H1 (cell line): ENCODE measurements around the gene BCL3. TPM values are rescaled to one million over a fixed set of nuclear protein-coding genes. Genes with fewer than 3 reads are reported as not detected.

Experiments used
- CTCF ChIA-PET: fragments of 300-600 bp; sonication (Branson Sonifier 250); formaldehyde crosslinking; loops from one replicate; lab custom pipeline; 2021; ENCODE audit not compliant: partially characterized antibody; lab: Charles Lee
- POLR2A ChIA-PET: fragments of 300-600 bp; sonication (Branson Sonifier 250); formaldehyde crosslinking; loops from one replicate; lab custom pipeline; 2021; ENCODE audit warnings: inconsistent platforms; ENCODE audit not compliant: partially characterized antibody; lab: Charles Lee
- DNase-seq, 2 experiments: peaks; one replicate each; pipeline versions ENCODE4 v3.0.0 to v3.0.0-alpha.2; 2010 to 2022; ENCODE audit warnings: low spot score in 2 of 2, low read depth in 1 of 2, mixed read lengths in 1 of 2
- FAIRE-seq: peaks from 2 replicates; lab custom pipeline; 2011; peaks lifted over from hg19 to GRCh38; lab: Jason Lieb, UNC
- H2AFZ ChIP-seq: 2 replicates; pipeline ENCODE4 v1.8.1; 2012; ENCODE audit warnings: low read length, inconsistent platforms
- H2AK5ac ChIP-seq: 2 replicates; pipeline ENCODE4 v1.6.1; 2013; ENCODE audit warnings: low read depth, low read length
- H2BK120ac ChIP-seq: replicated peaks from 2 replicates; pipeline ENCODE3; 2013; ENCODE audit warnings: low read depth, low read length, inconsistent platforms
- H2BK12ac ChIP-seq: 2 replicates; pipeline ENCODE4 v1.6.1; 2013; ENCODE audit warnings: low read depth, low read length
- H2BK15ac ChIP-seq: 2 replicates; pipeline ENCODE4 v1.6.1; 2013; ENCODE audit warnings: low read length
- H2BK20ac ChIP-seq: 2 replicates; pipeline ENCODE4 v1.6.1; 2013; ENCODE audit warnings: low read length
- H2BK5ac ChIP-seq: 2 replicates; pipeline ENCODE4 v1.6.1; 2013; ENCODE audit warnings: low read depth, low read length
- H3K14ac ChIP-seq: 2 replicates; pipeline ENCODE4 v1.6.1; 2013; ENCODE audit warnings: inconsistent platforms; ENCODE audit not compliant: insufficient read length
- H3K18ac ChIP-seq: 2 replicates; pipeline ENCODE4 v1.6.1; 2013; ENCODE audit warnings: low read length; ENCODE audit errors: extremely low read depth
- H3K23ac ChIP-seq: 2 replicates; pipeline ENCODE4 v1.6.1; 2013; ENCODE audit warnings: inconsistent platforms; ENCODE audit not compliant: insufficient read length
- H3K23me2 ChIP-seq: 2 replicates; pipeline ENCODE4 v1.6.1; 2013; ENCODE audit warnings: low read depth, low read length
- H3K27ac ChIP-seq: 2 replicates; pipeline ENCODE4 v1.6.1; 2011; ENCODE audit warnings: low read depth, low read length, inconsistent platforms
- H3K27me3 ChIP-seq, 4 experiments: replicated peaks in 1 of 4; 1 replicate in 1 of 4; 2 replicates in 3 of 4; pipeline versions ENCODE4 v1.6.1 to v1.8.1; 2011 to 2013; ENCODE audit warnings: low read length in 3 of 4, mild to moderate bottlenecking in 3 of 4, inconsistent platforms in 2 of 4, mixed read lengths in 2 of 4, moderate library complexity in 1 of 4; ENCODE audit not compliant: control insufficient read depth in 3 of 4, insufficient read depth in 3 of 4; ENCODE audit errors: extremely low read depth in 1 of 4
- H3K36me3 ChIP-seq, 4 experiments: 2 replicates each; pipeline versions ENCODE4 v1.6.1 to v1.8.1; 2011 to 2013; ENCODE audit warnings: mild to moderate bottlenecking in 4 of 4, low read length in 3 of 4, moderate library complexity in 2 of 4, control low read depth in 1 of 4, inconsistent platforms in 1 of 4; ENCODE audit not compliant: insufficient read depth in 4 of 4, control insufficient read depth in 2 of 4
- H3K4ac ChIP-seq: replicated peaks from 2 replicates; pipeline ENCODE3; 2013; ENCODE audit warnings: low read length, low read depth, mixed read lengths, inconsistent platforms; ENCODE audit not compliant: insufficient read length
- H3K4me1 ChIP-seq, 4 experiments: replicated peaks in 1 of 4; 1 replicate in 1 of 4; 2 replicates in 3 of 4; pipeline versions ENCODE4 v1.6.1 to v1.8.1; 2011 to 2013; ENCODE audit warnings: low read length in 3 of 4, inconsistent platforms in 2 of 4, mixed read lengths in 1 of 4; ENCODE audit not compliant: insufficient read depth in 4 of 4, control insufficient read depth in 3 of 4
- H3K4me2 ChIP-seq, 2 experiments: 2 replicates each; pipeline versions ENCODE4 v1.6.1 to v1.8.1; 2011 to 2013; ENCODE audit warnings: low read depth in 2 of 2, low read length in 2 of 2, control low read depth in 1 of 2, inconsistent platforms in 1 of 2, mild to moderate bottlenecking in 1 of 2; ENCODE audit not compliant: insufficient read depth in 1 of 2
- H3K4me3 ChIP-seq, 4 experiments: fragments of 200-600, 300-600 bp in 1 of 4; sonication (generic), shearing (Covaris generic), sonication (Bioruptor Twin) in 1 of 4; 2 replicates each; pipeline versions ENCODE4 v1.5.1 to v1.8.1; 2011 to 2016; ENCODE audit warnings: low read length in 4 of 4, low read depth in 3 of 4, control low read depth in 2 of 4, inconsistent platforms in 2 of 4, mild to moderate bottlenecking in 2 of 4, mixed read lengths in 1 of 4, moderate library complexity in 1 of 4; ENCODE audit not compliant: insufficient read depth in 2 of 4; ENCODE audit errors: extremely low read depth in 1 of 4
- H3K56ac ChIP-seq: replicated peaks from 2 replicates; pipeline ENCODE3; 2013; ENCODE audit warnings: low read depth, mild to moderate bottlenecking, mixed read lengths, low read length, inconsistent platforms; ENCODE audit not compliant: insufficient read length
- H3K79me1 ChIP-seq: 2 replicates; pipeline ENCODE4 v1.6.1; 2013; ENCODE audit warnings: low read depth, low read length, control low read depth
- H3K79me2 ChIP-seq, 2 experiments: 2 replicates each; pipeline versions ENCODE4 v1.6.1 to v1.8.1; 2012 to 2013; ENCODE audit warnings: low read length in 2 of 2, mild to moderate bottlenecking in 2 of 2, inconsistent platforms in 1 of 2; ENCODE audit not compliant: insufficient read depth in 2 of 2, control insufficient read depth in 1 of 2
- H3K9ac ChIP-seq, 4 experiments: replicated peaks in 1 of 4; 1 replicate in 1 of 4; 2 replicates in 3 of 4; pipeline versions ENCODE4 v1.6.1 to v1.8.1; 2011 to 2013; ENCODE audit warnings: low read depth in 3 of 4, low read length in 3 of 4, control low read depth in 2 of 4, mild to moderate bottlenecking in 2 of 4, moderate library complexity in 2 of 4, inconsistent platforms in 1 of 4; ENCODE audit errors: extremely low read depth in 1 of 4
- H3K9me3 ChIP-seq, 2 experiments: 2 replicates each; pipeline versions ENCODE4 v1.6.1 to v1.8.1; 2012 to 2013; ENCODE audit warnings: mild to moderate bottlenecking in 2 of 2, moderate library complexity in 2 of 2, control low read depth in 1 of 2, inconsistent platforms in 1 of 2, low read depth in 1 of 2, low read length in 1 of 2, mixed read lengths in 1 of 2; ENCODE audit not compliant: insufficient read depth in 2 of 2
- H4K20me1 ChIP-seq, 2 experiments: replicated peaks in 1 of 2; 2 replicates each; pipeline versions ENCODE3 to v1.8.1; 2011 to 2013; ENCODE audit warnings: inconsistent platforms in 2 of 2, low read length in 2 of 2, mild to moderate bottlenecking in 1 of 2; ENCODE audit not compliant: insufficient read depth in 2 of 2, control insufficient read depth in 1 of 2
- H4K5ac ChIP-seq: 2 replicates; pipeline ENCODE4 v1.6.1; 2013; ENCODE audit warnings: low read length, low read depth, mixed read lengths, inconsistent platforms; ENCODE audit not compliant: insufficient read length
- H4K8ac ChIP-seq: 2 replicates; pipeline ENCODE4 v1.8.0; 2013; ENCODE audit warnings: mild to moderate bottlenecking, moderate library complexity, low read length, inconsistent platforms; ENCODE audit not compliant: insufficient read depth; ENCODE audit errors: extremely low read depth
- H4K91ac ChIP-seq: replicated peaks from 2 replicates; pipeline ENCODE3; 2013; ENCODE audit warnings: low read length, mixed read lengths, inconsistent platforms; ENCODE audit not compliant: insufficient read length
- PHF8 ChIP-seq: fragments of 200-600 bp; sonication (generic); conservative IDR thresholded peaks from 2 replicates; pipeline ENCODE4 v1.7.1; 2012; ENCODE audit warnings: low read depth, mild to moderate bottlenecking, inconsistent platforms, low read length, moderate library complexity
- SP1 ChIP-seq: IDR thresholded peaks from 2 replicates; pipeline ENCODE4 v1.6.1; 2011; ENCODE audit warnings: low read depth, low read length
- SP2 ChIP-seq: IDR thresholded peaks from 2 replicates; pipeline ENCODE4 v1.6.1; 2012; ENCODE audit warnings: mild to moderate bottlenecking, low read length, inconsistent platforms
- TBP ChIP-seq: IDR thresholded peaks from 2 replicates; pipeline ENCODE4 v1.6.1; 2011; ENCODE audit warnings: low read depth, low read length, improper control_type of control experiment
- WGBS, 2 experiments: shearing (Covaris generic) in 1 of 2; methylation state at CpG; one replicate each; pipeline versions ENCODE4 v1.1.6 to v1.1.7; 2013 to 2015; ENCODE audit warnings: low lambda C conversion rate in 2 of 2, mixed read lengths in 2 of 2, inconsistent platforms in 1 of 2, low coverage in 1 of 2, missing lambda C conversion rate in 1 of 2; ENCODE audit not compliant: insufficient replicate concordance in 2 of 2, insufficient coverage in 1 of 2, insufficient read length in 1 of 2; ENCODE audit errors: extremely low coverage in 1 of 2, missing lambda C conversion rate in 1 of 2; 5-methylcytosine and 5-hydroxymethylcytosine counted together
- polyA plus RNA-seq, 7 experiments: library from polyadenylated mRNA; depleted of rRNA in 3 of 7; stranded (reverse) in 5 of 7; unstranded in 2 of 7; fragments of >200 nt in 5 of 7; fragments of 200-250 nt in 2 of 7; gene quantifications; 1 replicate in 5 of 7; 2 replicates in 1 of 7; 4 replicates in 1 of 7; pipeline versions ENCODE4 v1.2.1 to v1.2.3, GENCODE V29; 2011 to 2013; ENCODE audit warnings: missing spikeins in 2 of 7, mixed read lengths in 2 of 7
- total RNA-seq: library from RNA; stranded (reverse); fragmentation: NEBNext Ultra II Directional; extraction: Animal tissue kit (Norgen Biotek cat#: 25700); gene quantifications from 2 replicates; pipeline ENCODE4 v1.2.1, GENCODE V29; 2021

Gene BCL3
- total and polyA plus RNA-seq, 2 of the 8 experiments (the other 6 are each of a cell fraction or from before 2014, with no cell fraction given), result 0.88 to 2.4 TPM

DNA sequence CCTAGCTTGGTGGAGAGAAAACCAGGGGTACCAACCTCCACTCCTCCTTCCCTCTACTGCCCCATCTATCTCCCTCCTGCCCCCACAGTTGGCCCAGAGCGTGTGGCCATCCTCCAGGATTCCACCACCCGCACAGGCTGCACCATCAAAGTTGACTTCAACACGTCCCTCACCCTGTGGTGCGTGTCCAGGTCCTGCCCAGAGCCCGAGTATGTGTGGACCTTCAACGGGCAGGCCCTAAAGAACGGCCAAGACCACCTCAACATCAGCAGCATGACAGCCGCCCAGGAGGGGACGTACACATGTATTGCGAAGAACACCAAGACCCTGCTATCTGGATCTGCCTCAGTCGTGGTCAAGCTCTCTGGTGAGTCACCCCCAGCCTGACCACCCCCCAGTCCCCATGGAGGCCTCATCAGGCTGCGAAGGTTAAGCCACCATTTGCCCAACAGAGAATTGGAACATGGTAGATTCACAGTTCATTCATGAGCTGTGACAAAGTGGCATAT, 43.0 kb upstream of the BCL3 start:
- DNase-seq, result no peak
- H3K27ac ChIP-seq, result no peak overlapping the region
- H3K27me3 ChIP-seq, result 0 out of 7 replicates have a peak, but pooled peaks cover 0 to 2% (median 0%) of the 10 kb centered on the region in 4 experiments
- H2BK20ac ChIP-seq, result no peak overlapping the region
- H3K56ac ChIP-seq, result no peak overlapping the region
- H2BK5ac ChIP-seq, result no peak overlapping the region
- H4K5ac ChIP-seq, result no peak overlapping the region
- 86% methylated on average over 12 of the region's 12 CpGs; no CpG with 5 or more reads in 1 of the 2 experiments for WGBS, 2 experiments
- no peak overlapping the region for H2BK120ac ChIP-seq
- H4K8ac ChIP-seq, result no peak overlapping the region
- no peak overlapping the region for H3K4ac ChIP-seq
- no peak overlapping the region for H3K23ac ChIP-seq
- no peaks in the 10 kb centered on the region; the same call in 1 of the 2 replicates for H3K23me2 ChIP-seq
- no peak overlapping the region for H2BK15ac ChIP-seq
- no peak overlapping the region for H3K4me3 ChIP-seq
- TF ChIP-seq TBP (no peak), PHF8 (no peak), SP2 (no peak), SP1 (no peak)
- TF ChIP-seq, all 59 proteins: peak for 0
- Histone ChIP-seq H3K36me3 (no peaks in the 10 kb centered on the region), H3K18ac (no peak overlapping the region), H3K79me2 (no peaks in the 10 kb centered on the region), H3K79me1 (no peaks in the 10 kb centered on the region), H2AK5ac (no peak overlapping the region), H3K9me3 (no peaks in the 10 kb centered on the region), H2BK12ac (peak overlapping the region; percentile 80; the same call in 1 of the 2 replicates), H3K14ac (no peak overlapping the region), H3K4me2 (no peak overlapping the region), H2AFZ (no peak overlapping the region), H3K4me1 (no peaks in the 10 kb centered on the region; a peak in 1 of 7 replicates), H4K91ac (peak overlapping the region; percentile 30), H4K20me1 (no peaks in the 10 kb centered on the region), H3K9ac (no peak overlapping the region)
- no peak for FAIRE-seq
- CTCF ChIA-PET, result interaction anchor here (0.6 to 1.9 kb wide), 7 partner anchors 8 to 79 kb away, joined by 3 to 6 read pairs (median 4); no protein-coding TSS in a partner anchor
- POLR2A ChIA-PET, result no interaction called here
